Breast epithelium (tissue), 3 donors: ENCODE results near the gene PCDHB8.

Experiments
- CTCF ChIP-seq, 3 donors: fragments of 450-650 bp; IDR thresholded peaks; one replicate each; pipeline ENCODE4 v1.5.1; 2016 to 2017; ENCODE audit warnings: antibody characterized with exemption in 3 of 3, mild to moderate bottlenecking in 3 of 3, moderate library complexity in 3 of 3
- POLR2A ChIP-seq: fragments of 450-650 bp; IDR thresholded peaks from one replicate; pipeline ENCODE4 v1.6.1; 2016; ENCODE audit warnings: antibody characterized with exemption, mild to moderate bottlenecking, moderate library complexity
- POLR2AphosphoS5 ChIP-seq, 3 donors: sonication (generic); formaldehyde crosslinking; IDR thresholded peaks; one replicate each; pipeline ENCODE4 v1.6.1; 2017; ENCODE audit warnings: antibody characterized with exemption in 3 of 3

- TF ChIP-seq POLR2A (no peak), CTCF (IDR thresholded peaks at IDR 0.05) (no peak), POLR2AphosphoS5 (IDR thresholded peaks at IDR 0.05) (no peak)
These were observed 45.7 kb downstream of the PCDHB8 start, which contains the start of gene PCDHB14 for GRCh38 chr5:141223112-141223783.
